Liver (tissue), 9 donors: Measurements from ENCODE around the gene RNF220. TPM values are rescaled to one million over a fixed set of nuclear protein-coding genes. Genes with fewer than 3 reads are reported as not detected.

ENCODE experiments used
- DNase-seq: peaks from one replicate; pipeline ENCODE4 v3.0.0-alpha.2; 2017; ENCODE audit warnings: low spot score
- H3K27ac ChIP-seq, 2 donors: one replicate each; pipeline ENCODE4 v1.7.0; 2013; ENCODE audit warnings: inconsistent platforms in 2 of 2, low read length in 2 of 2, control low read depth in 1 of 2, low read depth in 1 of 2, mild to moderate bottlenecking in 1 of 2
- H3K27me3 ChIP-seq, 4 donors: one replicate each; pipeline versions ENCODE4 v1.6.1 to v1.7.0; 2013; ENCODE audit warnings: low read length in 3 of 4, inconsistent platforms in 1 of 4, mild to moderate bottlenecking in 1 of 4, moderate library complexity in 1 of 4; ENCODE audit not compliant: control insufficient read depth in 4 of 4, insufficient read depth in 4 of 4
- H3K36me3 ChIP-seq, 4 donors: one replicate each; pipeline versions ENCODE4 v1.6.1 to v1.7.0; 2013; ENCODE audit warnings: low read length in 3 of 4, mild to moderate bottlenecking in 3 of 4, low read depth in 1 of 4, moderate library complexity in 1 of 4; ENCODE audit not compliant: control insufficient read depth in 4 of 4, insufficient read depth in 3 of 4
- H3K4me1 ChIP-seq, 4 donors: one replicate each; pipeline versions ENCODE4 v1.6.1 to v1.7.0; 2013; ENCODE audit warnings: low read length in 3 of 4, mild to moderate bottlenecking in 3 of 4, moderate library complexity in 1 of 4; ENCODE audit not compliant: control insufficient read depth in 4 of 4, insufficient read depth in 4 of 4
- H3K4me3 ChIP-seq, 3 donors: one replicate each; pipeline versions ENCODE4 v1.6.1 to v1.7.0; 2013; ENCODE audit warnings: low read length in 3 of 3, control low read depth in 1 of 3, low read depth in 1 of 3, mild to moderate bottlenecking in 1 of 3
- H3K9ac ChIP-seq, 2 donors: one replicate each; pipeline ENCODE4 v1.7.0; 2013; ENCODE audit warnings: low read length in 2 of 2, mild to moderate bottlenecking in 2 of 2, moderate library complexity in 2 of 2, control low read depth in 1 of 2, low read depth in 1 of 2
- H3K9me3 ChIP-seq, 4 donors: one replicate each; pipeline versions ENCODE4 v1.6.1 to v1.7.0; 2013; ENCODE audit warnings: low read length in 3 of 4; ENCODE audit not compliant: control insufficient read depth in 4 of 4
- ATF3 ChIP-seq: IDR thresholded peaks from 2 replicates; pipeline ENCODE4 v1.6.1; 2016; ENCODE audit warnings: antibody characterized with exemption
- FOXA1 ChIP-seq: IDR thresholded peaks from 2 replicates; pipeline ENCODE4 v1.6.1; 2016; ENCODE audit warnings: antibody characterized with exemption
- GABPA ChIP-seq, 2 donors: IDR thresholded peaks in 1 of 2; conservative IDR thresholded peaks in 1 of 2; 2 replicates each; pipeline ENCODE4 v1.6.1; 2016; ENCODE audit warnings: antibody characterized with exemption in 2 of 2, mild to moderate bottlenecking in 1 of 2, moderate library complexity in 1 of 2
- HNF4A ChIP-seq, 2 donors: conservative IDR thresholded peaks; 2 replicates each; pipeline ENCODE4 v1.6.1; 2016; ENCODE audit warnings: antibody characterized with exemption in 2 of 2, mild to moderate bottlenecking in 2 of 2
- JUND ChIP-seq, 2 donors: IDR thresholded peaks; 2 replicates each; pipeline ENCODE4 v1.6.1; 2016; ENCODE audit warnings: antibody characterized with exemption in 2 of 2
- NR2F2 ChIP-seq: IDR thresholded peaks from 2 replicates; pipeline ENCODE4 v1.6.1; 2016; ENCODE audit warnings: antibody characterized with exemption
- RAD21 ChIP-seq, 2 donors: IDR thresholded peaks; 2 replicates each; pipeline ENCODE4 v1.6.1; 2016; ENCODE audit warnings: antibody characterized with exemption in 2 of 2, mild to moderate bottlenecking in 2 of 2
- REST ChIP-seq: IDR thresholded peaks from 2 replicates; pipeline ENCODE4 v1.6.1; 2016; ENCODE audit warnings: antibody characterized with exemption, mild to moderate bottlenecking
- RXRA ChIP-seq, 2 donors: IDR thresholded peaks; 2 replicates each; pipeline ENCODE4 v1.6.1; 2017 to 2018; ENCODE audit warnings: antibody characterized with exemption in 2 of 2, mild to moderate bottlenecking in 1 of 2
- TAF1 ChIP-seq: conservative IDR thresholded peaks from 2 replicates; pipeline ENCODE4 v1.6.1; 2016; ENCODE audit warnings: antibody characterized with exemption, mild to moderate bottlenecking
- YY1 ChIP-seq: IDR thresholded peaks from 2 replicates; pipeline ENCODE4 v1.6.1; 2016; ENCODE audit warnings: antibody characterized with exemption, mild to moderate bottlenecking
- WGBS: extraction: QIAGEN DNeasy Blood & Tissue Kit; methylation state at CpG from one replicate; pipeline ENCODE4 v1.1.7; 2013; 5-methylcytosine and 5-hydroxymethylcytosine counted together
- polyA plus RNA-seq, 2 donors: library from polyadenylated mRNA; stranded (reverse) in 1 of 2; unstranded in 1 of 2; fragments of 200-250 nt in 1 of 2; fragments of >200 nt in 1 of 2; fragmentation: Nextera tagmentation in 1 of 2; extraction: Ambion mirVana in 1 of 2; gene quantifications; one replicate each; pipeline versions ENCODE4 v1.2.1 to v1.2.3, GENCODE V29; 2013 to 2015
- total RNA-seq, 2 donors: library from RNA; depleted of rRNA; stranded (reverse); fragments of >200 nt; gene quantifications; one replicate each; pipeline ENCODE4 v1.2.3, GENCODE V29; 2014
- TF ChIP-seq, protein P1 (sequence below): IDR thresholded peaks from 2 replicates; pipeline ENCODE4 v1.6.1; 2016; ENCODE audit warnings: antibody characterized with exemption
- TF ChIP-seq, protein P2 (sequence below): fragments of 150-350 bp; IDR thresholded peaks from 2 replicates; pipeline ENCODE4 v1.5.1; 2017; ENCODE audit warnings: improper control_type of control experiment, low read depth, low read length; ENCODE audit not compliant: missing input control
- donor health status: healthy.
- donor health status: healthy.
- donor health status: healthy.
- donor health status: healthy.
- donor health status: healthy.

Gene RNF220
- total and polyA plus RNA-seq, 4 donors = 18.2 to 35.8 (median 26.1) TPM

DNA sequence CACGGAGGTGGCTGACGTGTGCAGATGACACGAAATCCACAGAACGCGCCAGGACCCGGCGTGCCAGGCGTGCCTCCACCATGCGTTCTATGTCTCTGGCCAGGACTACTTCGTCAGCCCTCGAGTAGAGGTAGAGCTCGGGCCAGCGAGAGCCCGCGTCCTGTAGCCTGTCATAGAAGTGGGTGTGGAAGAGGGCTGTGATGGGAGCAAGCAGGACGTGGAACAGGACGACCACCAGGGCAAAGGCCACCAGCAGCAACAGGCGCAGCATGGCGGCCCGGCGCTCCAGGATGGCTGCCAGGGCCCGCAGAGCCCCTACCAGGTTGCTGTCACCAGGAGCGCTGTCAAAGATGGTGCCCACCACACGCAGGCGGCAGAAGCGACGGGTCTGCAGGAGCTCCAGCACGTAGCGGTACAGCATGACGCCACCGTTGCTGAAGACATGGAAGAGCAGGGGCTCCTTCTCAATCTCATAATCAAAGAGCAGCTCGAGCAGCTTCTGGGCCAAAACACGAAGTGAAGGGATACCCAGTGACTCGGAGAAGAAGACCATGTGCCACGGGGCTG lies 249.6 kb downstream of the RNF220 start:
- 93% methylated on average over 35 of the region's 35 CpGs for WGBS
- no peak for DNase-seq
- Histone ChIP-seq H3K27me3 (no peaks in the 10 kb centered on the region), H3K9ac (no peak overlapping the region), H3K9me3 (no peaks in the 10 kb centered on the region), H3K4me3 (no peak overlapping the region), H3K4me1 (peaks cover 0 to 13% (median 5%) of the 10 kb centered on the region in 4 donors), H3K36me3 (peaks cover 4 to 20% (median 10%) of the 10 kb centered on the region in 4 donors), H3K27ac (no peak overlapping the region)
- no peak for TF ChIP-seq TAF1

- DNase-seq = no peak
These were observed 250.6 kb downstream of the RNF220 start for GRCh38 chr1:44655609-44656008.

More at GRCh38 chr1:44655609-44656008, 250.6 kb downstream of the RNF220 start:
- peaks cover under 1 to 14% (median 9%) of the 10 kb centered on the region in 4 donors for H3K4me1 ChIP-seq
- no peak overlapping the region for H3K4me3 ChIP-seq
- H3K27ac ChIP-seq = peak overlapping the region; percentile 32 to 37
- no peaks in the 10 kb centered on the region for H3K9me3 ChIP-seq
- TF ChIP-seq, protein P1, sequence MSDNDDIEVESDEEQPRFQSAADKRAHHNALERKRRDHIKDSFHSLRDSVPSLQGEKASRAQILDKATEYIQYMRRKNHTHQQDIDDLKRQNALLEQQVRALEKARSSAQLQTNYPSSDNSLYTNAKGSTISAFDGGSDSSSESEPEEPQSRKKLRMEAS = no peak
- TF ChIP-seq, protein P2, sequence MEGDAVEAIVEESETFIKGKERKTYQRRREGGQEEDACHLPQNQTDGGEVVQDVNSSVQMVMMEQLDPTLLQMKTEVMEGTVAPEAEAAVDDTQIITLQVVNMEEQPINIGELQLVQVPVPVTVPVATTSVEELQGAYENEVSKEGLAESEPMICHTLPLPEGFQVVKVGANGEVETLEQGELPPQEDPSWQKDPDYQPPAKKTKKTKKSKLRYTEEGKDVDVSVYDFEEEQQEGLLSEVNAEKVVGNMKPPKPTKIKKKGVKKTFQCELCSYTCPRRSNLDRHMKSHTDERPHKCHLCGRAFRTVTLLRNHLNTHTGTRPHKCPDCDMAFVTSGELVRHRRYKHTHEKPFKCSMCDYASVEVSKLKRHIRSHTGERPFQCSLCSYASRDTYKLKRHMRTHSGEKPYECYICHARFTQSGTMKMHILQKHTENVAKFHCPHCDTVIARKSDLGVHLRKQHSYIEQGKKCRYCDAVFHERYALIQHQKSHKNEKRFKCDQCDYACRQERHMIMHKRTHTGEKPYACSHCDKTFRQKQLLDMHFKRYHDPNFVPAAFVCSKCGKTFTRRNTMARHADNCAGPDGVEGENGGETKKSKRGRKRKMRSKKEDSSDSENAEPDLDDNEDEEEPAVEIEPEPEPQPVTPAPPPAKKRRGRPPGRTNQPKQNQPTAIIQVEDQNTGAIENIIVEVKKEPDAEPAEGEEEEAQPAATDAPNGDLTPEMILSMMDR = peak; percentile 76
- no peak for TF ChIP-seq TAF1
- no peak for TF ChIP-seq GABPA (IDR thresholded peaks at IDR 0.05 in 1 of 2, conservative IDR thresholded peaks at IDR 0.05 in 1 of 2)
- peak; percentile 79 to 85 for TF ChIP-seq RAD21 (IDR thresholded peaks at IDR 0.05)
- TF ChIP-seq HNF4A (conservative IDR thresholded peaks at IDR 0.05) = peak; percentile 51 to 69
- TF ChIP-seq NR2F2 = no peak
- no peak for TF ChIP-seq REST
- TF ChIP-seq JUND (IDR thresholded peaks at IDR 0.05) = no peak
- peak in 1 of 2 donors; percentile 33 for TF ChIP-seq RXRA (IDR thresholded peaks at IDR 0.05)
- TF ChIP-seq ATF3 = no peak
- TF ChIP-seq YY1 = no peak
- no peak for TF ChIP-seq FOXA1
- no peaks in the 10 kb centered on the region for H3K27me3 ChIP-seq
- H3K9ac ChIP-seq = peak overlapping the region in 1 of 2 donors; percentile 44
- WGBS = 53% methylated on average over 5 of the region's 5 CpGs
- H3K36me3 ChIP-seq = peaks cover 3 to 16% (median 7%) of the 10 kb centered on the region in 4 donors
